ENCODE data around the gene BRCC3.

The BRCC3 gene

DNA sequence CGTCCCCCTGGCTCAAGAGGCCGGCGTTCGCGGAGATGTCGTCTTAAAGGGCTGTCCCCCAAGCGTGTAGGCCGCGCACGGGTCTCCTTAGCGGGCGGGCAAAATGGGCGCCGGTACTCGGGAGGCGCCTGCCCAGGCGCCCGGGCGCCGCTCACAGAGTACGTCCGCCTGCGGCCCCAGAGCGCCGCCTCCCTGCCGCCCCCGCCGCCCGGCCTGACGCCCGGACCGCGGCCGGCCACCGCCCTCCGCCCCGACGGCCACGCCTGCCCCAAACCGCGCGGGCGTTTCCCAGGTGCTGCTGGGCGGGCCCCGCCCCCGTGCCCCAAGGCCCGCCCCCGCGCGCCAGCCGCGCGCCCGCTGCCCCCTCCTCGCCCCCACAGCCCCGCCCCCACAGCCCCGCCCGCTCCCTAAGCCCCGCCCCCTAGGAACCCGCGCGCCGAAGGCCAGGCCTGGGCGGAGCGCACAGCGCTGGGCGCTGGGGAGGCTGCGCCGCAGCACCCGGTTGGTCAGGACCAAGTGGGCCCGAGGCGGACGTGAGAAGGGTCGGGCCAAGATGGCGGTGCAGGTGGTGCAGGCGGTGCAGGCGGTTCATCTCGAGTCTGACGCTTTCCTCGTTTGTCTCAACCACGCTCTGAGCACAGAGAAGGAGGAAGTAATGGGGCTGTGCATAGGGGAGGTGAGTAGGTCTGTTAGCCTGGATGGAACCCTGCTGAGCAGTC is at the start of gene BRCC3, which contains the start of the genes CMC4 and MTCP1:
TSS of gene BRCC3 (plus strand) at position 534 of the 719 bp plus-strand sequence. CDS start at position 554, 20 bp downstream.
TSS of gene CMC4 (minus strand) at position 162 of the 719 bp plus-strand sequence. CDS start 7,113 bp downstream, outside the sequence.
TSS of gene MTCP1 (minus strand) at position 162 of the 719 bp plus-strand sequence. CDS start 5,126 bp downstream, outside the sequence.
- Histone ChIP-seq H3K27me3 (ENCODE audit: control insufficient read depth, insufficient read depth, low read length) (no peaks in the 10 kb centered on the region), H3K36me3 (ENCODE audit: control insufficient read depth, insufficient read depth, low read length) (no peaks in the 10 kb centered on the region; the same call in 1 of the 2 replicates), H3K4me3 (ENCODE audit: low read length) (peak within 1 kb of the TSS; percentile 73), H3K4me1 (ENCODE audit: control insufficient read depth, insufficient read depth, low read length) (no peaks in the 10 kb centered on the region), H3K9me3 (ENCODE audit: control insufficient read depth, insufficient read depth, low read length) (no peaks in the 10 kb centered on the region), H3K27ac (ENCODE audit: low read length) (no peak within 1 kb of the TSS)
- WGBS (ENCODE audit: insufficient coverage, insufficient read length) = no CpG with 5 or more reads among the region's 81 CpGs
- DNase-seq (ENCODE audit: low read depth, low spot score) = peak; percentile 37

DNA sequence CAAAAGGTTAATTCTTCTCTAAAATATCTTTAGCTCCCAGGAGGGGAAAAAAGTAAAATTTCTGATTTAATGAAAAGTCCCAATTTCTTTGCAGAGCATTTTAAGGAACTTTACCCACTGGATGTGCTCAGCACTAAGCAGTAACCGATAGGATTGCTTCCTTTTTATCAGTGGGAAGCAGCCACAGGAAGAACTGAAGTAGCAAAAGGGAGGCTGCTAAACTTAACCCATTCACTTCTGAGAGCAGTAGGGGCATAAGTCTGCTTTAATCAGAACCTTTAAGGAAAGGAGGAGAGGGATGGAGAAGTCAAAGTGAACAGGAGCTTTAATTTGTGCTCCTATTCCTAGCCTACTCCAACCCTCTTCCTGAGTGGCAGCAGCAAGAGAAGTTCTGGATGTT is 48.7 kb upstream of the BRCC3 start, which contains the start of gene F8:
TSS of gene F8 (minus strand) at position 139 of the 400 bp plus-strand sequence. CDS start 171 bp downstream, outside the sequence.
- Histone ChIP-seq H3K36me3 (ENCODE audit: control insufficient read depth, insufficient read depth, low read length) (no peaks in the 10 kb centered on the region), H3K4me3 (ENCODE audit: low read length) (no peak within 1 kb of the TSS), H3K4me1 (ENCODE audit: control insufficient read depth, insufficient read depth, low read length) (no peaks in the 10 kb centered on the region), H3K9me3 (ENCODE audit: control insufficient read depth, insufficient read depth, low read length) (no peaks in the 10 kb centered on the region), H3K27ac (ENCODE audit: low read length) (no peak within 1 kb of the TSS), H3K27me3 (ENCODE audit: control insufficient read depth, insufficient read depth, low read length) (no peaks in the 10 kb centered on the region)
- WGBS (ENCODE audit: insufficient coverage, insufficient read length) = no CpG with 5 or more reads among the region's 1 CpG
- no peak for DNase-seq (ENCODE audit: low read depth, low spot score)

GRCh38 chrX:155023907-155024833 is 47.1 kb upstream of the BRCC3 start:
- no peak for DNase-seq (ENCODE audit: low read depth, low spot score)
- Histone ChIP-seq H3K4me1 (ENCODE audit: control insufficient read depth, insufficient read depth, low read length) (no peaks in the 10 kb centered on the region), H3K4me3 (ENCODE audit: low read length) (no peak overlapping the region), H3K36me3 (ENCODE audit: control insufficient read depth, insufficient read depth, low read length) (no peaks in the 10 kb centered on the region), H3K27me3 (ENCODE audit: control insufficient read depth, insufficient read depth, low read length) (no peaks in the 10 kb centered on the region), H3K9me3 (ENCODE audit: control insufficient read depth, insufficient read depth, low read length) (no peaks in the 10 kb centered on the region), H3K27ac (ENCODE audit: low read length) (no peak overlapping the region)
- no CpG with 5 or more reads among the region's 6 CpGs for WGBS (ENCODE audit: insufficient coverage, insufficient read length)

DNA sequence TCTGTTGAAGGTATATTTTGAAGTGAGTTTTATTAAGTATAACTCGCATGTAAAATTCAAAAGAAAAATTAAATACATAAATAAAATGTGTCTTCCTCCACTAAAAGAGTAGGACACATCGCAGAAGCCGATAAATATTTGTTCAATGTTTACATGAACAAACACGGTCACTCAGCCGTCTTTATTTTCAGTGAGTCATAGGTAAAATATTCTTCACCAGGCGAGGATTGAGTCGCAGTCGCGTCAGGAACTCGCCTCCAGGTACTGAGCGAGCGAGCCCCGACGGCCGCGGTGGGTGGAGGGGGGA is 44.9 kb upstream of the BRCC3 start:
- no peak for DNase-seq (ENCODE audit: low read depth, low spot score)
- no peaks in the 10 kb centered on the region for H3K4me1 ChIP-seq (ENCODE audit: control insufficient read depth, insufficient read depth, low read length)
- H3K4me3 ChIP-seq (ENCODE audit: low read length) = peak overlapping the region; percentile 99; the same call in 1 of the 2 replicates
- no peaks in the 10 kb centered on the region for H3K9me3 ChIP-seq (ENCODE audit: control insufficient read depth, insufficient read depth, low read length)
- no peaks in the 10 kb centered on the region for H3K36me3 ChIP-seq (ENCODE audit: control insufficient read depth, insufficient read depth, low read length)
- H3K27me3 ChIP-seq (ENCODE audit: control insufficient read depth, insufficient read depth, low read length) = no peaks in the 10 kb centered on the region
- WGBS (ENCODE audit: insufficient coverage, insufficient read length) = no CpG with 5 or more reads among the region's 16 CpGs
- no peak overlapping the region for H3K27ac ChIP-seq (ENCODE audit: low read length)

DNA sequence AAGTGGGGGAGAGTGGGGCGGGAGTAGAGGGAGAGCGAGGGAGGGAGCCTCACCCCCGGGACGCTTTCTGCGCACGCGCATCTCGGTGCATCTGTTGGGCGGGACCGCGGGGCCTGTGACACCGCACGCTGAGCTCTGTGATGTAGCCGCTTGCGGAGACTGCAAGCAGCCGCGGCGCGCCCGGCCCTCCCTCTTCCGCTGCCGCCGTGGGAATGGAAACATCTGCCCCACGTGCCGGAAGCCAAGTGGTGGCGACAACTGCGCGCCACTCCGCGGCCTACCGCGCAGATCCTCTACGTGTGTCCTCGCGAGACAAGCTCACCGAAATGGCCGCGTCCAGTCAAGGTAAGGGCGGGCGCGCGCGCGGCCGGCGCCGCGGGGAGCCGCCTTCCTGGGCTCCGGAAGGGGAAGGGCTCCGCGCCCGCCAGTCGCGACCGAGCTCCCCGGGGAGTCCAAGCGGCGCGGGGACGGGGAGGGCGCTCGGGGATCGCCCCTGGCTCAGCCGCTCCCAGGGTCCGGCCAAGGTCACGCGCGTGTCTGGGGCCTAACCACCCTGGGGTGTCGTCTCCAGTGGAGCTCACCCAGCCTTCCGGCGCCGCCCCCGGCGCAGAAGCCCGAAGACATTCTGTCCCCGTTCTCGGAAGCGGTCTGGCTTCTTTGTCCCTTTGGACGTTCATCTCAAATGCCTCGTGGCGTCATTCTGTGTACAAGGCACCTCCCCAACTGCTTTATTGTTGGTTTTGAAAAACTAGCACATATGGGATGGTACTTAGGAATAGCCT is 44.4 kb upstream of the BRCC3 start, which contains the start of gene FUNDC2:
TSS of gene FUNDC2 (plus strand) at position 118 of the 782 bp plus-strand sequence. CDS start at position 213, 95 bp downstream.
- Histone ChIP-seq H3K27me3 (ENCODE audit: control insufficient read depth, insufficient read depth, low read length) (no peaks in the 10 kb centered on the region), H3K36me3 (ENCODE audit: control insufficient read depth, insufficient read depth, low read length) (no peaks in the 10 kb centered on the region), H3K9me3 (ENCODE audit: control insufficient read depth, insufficient read depth, low read length) (no peaks in the 10 kb centered on the region), H3K27ac (ENCODE audit: low read length) (no peak within 1 kb of the TSS), H3K4me3 (ENCODE audit: low read length) (peak within 1 kb of the TSS; percentile 99), H3K4me1 (ENCODE audit: control insufficient read depth, insufficient read depth, low read length) (no peaks in the 10 kb centered on the region)
- peak; percentile 37 for DNase-seq (ENCODE audit: low read depth, low spot score)
- no CpG with 5 or more reads among the region's 82 CpGs for WGBS (ENCODE audit: insufficient coverage, insufficient read length)

- DNase-seq (ENCODE audit: low read depth, low spot score) = no peak
- H3K9me3 ChIP-seq (ENCODE audit: control insufficient read depth, insufficient read depth, low read length) = no peaks in the 10 kb centered on the region
- H3K36me3 ChIP-seq (ENCODE audit: control insufficient read depth, insufficient read depth, low read length) = no peaks in the 10 kb centered on the region
- no CpG with 5 or more reads among the region's 14 CpGs for WGBS (ENCODE audit: insufficient coverage, insufficient read length)
- H3K4me1 ChIP-seq (ENCODE audit: control insufficient read depth, insufficient read depth, low read length) = no peaks in the 10 kb centered on the region
- no peaks in the 10 kb centered on the region for H3K27me3 ChIP-seq (ENCODE audit: control insufficient read depth, insufficient read depth, low read length)
- H3K27ac ChIP-seq (ENCODE audit: low read length) = no peak overlapping the region
- H3K4me3 ChIP-seq (ENCODE audit: low read length) = peak overlapping the region; percentile 99; the same call in 1 of the 2 replicates
Measured at GRCh38 chrX:155027509-155028066, 43.7 kb upstream of the BRCC3 start.

GRCh38 chrX:155028129-155028528 is 43.2 kb upstream of the BRCC3 start:
- Histone ChIP-seq H3K36me3 (ENCODE audit: control insufficient read depth, insufficient read depth, low read length) (no peaks in the 10 kb centered on the region), H3K9me3 (ENCODE audit: control insufficient read depth, insufficient read depth, low read length) (no peaks in the 10 kb centered on the region), H3K4me1 (ENCODE audit: control insufficient read depth, insufficient read depth, low read length) (no peaks in the 10 kb centered on the region), H3K27me3 (ENCODE audit: control insufficient read depth, insufficient read depth, low read length) (no peaks in the 10 kb centered on the region), H3K27ac (ENCODE audit: low read length) (no peak overlapping the region), H3K4me3 (ENCODE audit: low read length) (no peak overlapping the region)
- no CpG with 5 or more reads among the region's 3 CpGs for WGBS (ENCODE audit: insufficient coverage, insufficient read length)
- DNase-seq (ENCODE audit: low read depth, low spot score) = no peak

GRCh38 chrX:155028877-155029291 is 42.4 kb upstream of the BRCC3 start:
- H3K27me3 ChIP-seq (ENCODE audit: control insufficient read depth, insufficient read depth, low read length) = no peaks in the 10 kb centered on the region
- no peaks in the 10 kb centered on the region for H3K4me1 ChIP-seq (ENCODE audit: control insufficient read depth, insufficient read depth, low read length)
- DNase-seq (ENCODE audit: low read depth, low spot score) = no peak
- no CpG with 5 or more reads among the region's 2 CpGs for WGBS (ENCODE audit: insufficient coverage, insufficient read length)
- no peaks in the 10 kb centered on the region for H3K36me3 ChIP-seq (ENCODE audit: control insufficient read depth, insufficient read depth, low read length)
- H3K4me3 ChIP-seq (ENCODE audit: low read length) = no peak overlapping the region
- no peak overlapping the region for H3K27ac ChIP-seq (ENCODE audit: low read length)
- no peaks in the 10 kb centered on the region for H3K9me3 ChIP-seq (ENCODE audit: control insufficient read depth, insufficient read depth, low read length)

- Histone ChIP-seq H3K9me3 (ENCODE audit: control insufficient read depth, insufficient read depth, low read length) (no peaks in the 10 kb centered on the region), H3K4me3 (ENCODE audit: low read length) (no peak overlapping the region), H3K27ac (ENCODE audit: low read length) (no peak overlapping the region), H3K4me1 (ENCODE audit: control insufficient read depth, insufficient read depth, low read length) (no peaks in the 10 kb centered on the region), H3K27me3 (ENCODE audit: control insufficient read depth, insufficient read depth, low read length) (no peaks in the 10 kb centered on the region), H3K36me3 (ENCODE audit: control insufficient read depth, insufficient read depth, low read length) (no peaks in the 10 kb centered on the region)
- no CpG with 5 or more reads among the region's 5 CpGs for WGBS (ENCODE audit: insufficient coverage, insufficient read length)
- DNase-seq (ENCODE audit: low read depth, low spot score) = no peak
Measured at GRCh38 chrX:155031657-155032056, 39.7 kb upstream of the BRCC3 start.

Data from iPS DF 6.9 (cell line).